Heart left ventricle (tissue), 13 donors: ENCODE measurements around the gene AKAP7.

Experiments used
- POLR2A ChIP-seq, 2 donors: fragments of 450-650 bp; IDR thresholded peaks; one replicate each; pipeline ENCODE4 v1.6.1; 2017; ENCODE audit warnings: antibody characterized with exemption in 2 of 2, mild to moderate bottlenecking in 2 of 2, moderate library complexity in 2 of 2
- TF ChIP-seq, protein P1 (sequence below), 12 donors: fragments of 200-600 bp; sonication (generic) in 4 of 12; IDR thresholded peaks; one replicate each; pipeline versions ENCODE4 v1.5.0 to v1.8.0; 2018 to 2022; ENCODE audit warnings: antibody characterized with exemption in 12 of 12, mild to moderate bottlenecking in 5 of 12
- donor health status: ischemic (EF 13 %, LVEDD 7.1; RV severe dilation, severe dysfunction).
- donor health status: DM: no; HTN: yes; CAD: no.
- donor health status: DM: no; HTN: no; CAD: no.
- donor health status: ischemic (EF 25% LVEDD 6.9; RV normal size, moderate dysfunction).
- donor health status: ischemic (EF 25% LVEDD 5.7; RV mildly dilated, moderate dysfunction).
- donor health status: ischemic (EF 35%, LVEDD 5.7; RV mildly dilated, moderate dysfunction).
- donor health status: nonischemic (EF 11% LVEDD 7.7; RV severe dilation, severe dysfunction).
- donor health status: DM: yes; HTN: yes; CAD: no.
- donor health status: PGD.
- donor health status: ischemic (EF 29% LVEDD 5.4; RV normal size, mild dysfunction).
- donor health status: nonischemic (EF 23%, LVEDD 6.1; RV moderate dilation, normal function).

GRCh38 chr6:131210469-131210868 lies 75.2 kb downstream of the AKAP7 start:
- no peak for TF ChIP-seq POLR2A (IDR thresholded peaks at IDR 0.05)
- TF ChIP-seq, protein P1, sequence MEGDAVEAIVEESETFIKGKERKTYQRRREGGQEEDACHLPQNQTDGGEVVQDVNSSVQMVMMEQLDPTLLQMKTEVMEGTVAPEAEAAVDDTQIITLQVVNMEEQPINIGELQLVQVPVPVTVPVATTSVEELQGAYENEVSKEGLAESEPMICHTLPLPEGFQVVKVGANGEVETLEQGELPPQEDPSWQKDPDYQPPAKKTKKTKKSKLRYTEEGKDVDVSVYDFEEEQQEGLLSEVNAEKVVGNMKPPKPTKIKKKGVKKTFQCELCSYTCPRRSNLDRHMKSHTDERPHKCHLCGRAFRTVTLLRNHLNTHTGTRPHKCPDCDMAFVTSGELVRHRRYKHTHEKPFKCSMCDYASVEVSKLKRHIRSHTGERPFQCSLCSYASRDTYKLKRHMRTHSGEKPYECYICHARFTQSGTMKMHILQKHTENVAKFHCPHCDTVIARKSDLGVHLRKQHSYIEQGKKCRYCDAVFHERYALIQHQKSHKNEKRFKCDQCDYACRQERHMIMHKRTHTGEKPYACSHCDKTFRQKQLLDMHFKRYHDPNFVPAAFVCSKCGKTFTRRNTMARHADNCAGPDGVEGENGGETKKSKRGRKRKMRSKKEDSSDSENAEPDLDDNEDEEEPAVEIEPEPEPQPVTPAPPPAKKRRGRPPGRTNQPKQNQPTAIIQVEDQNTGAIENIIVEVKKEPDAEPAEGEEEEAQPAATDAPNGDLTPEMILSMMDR (IDR thresholded peaks at IDR 0.05), result no peak
